Left lung (tissue), 10 donors: Measurements from ENCODE around the gene MAZ. TPM values are rescaled to one million over a fixed set of nuclear protein-coding genes. Genes with fewer than 3 reads are reported as not detected.
"Not testable (repeated sequence)": the region's sequence is repeated elsewhere in the genome, so short reads cannot be mapped to it uniquely, and the experiment has no call there.

ENCODE experiments used
- ATAC-seq: fragments of 200-7000 bp; cut with Tn5 transposase; one replicate; pipeline ENCODE4 v1.9.1; 2020; ENCODE audit warnings: moderate library complexity
- DNase-seq, 4 donors: peaks; one replicate each; pipeline ENCODE4 v3.0.0-alpha.2; 2013 to 2020
- H3K27ac ChIP-seq, 2 donors: fragments of 200-600 bp; sonication (generic) in 1 of 2; one replicate each; pipeline versions ENCODE4 v1.5.0 to v1.8.0; 2020 to 2021
- H3K27me3 ChIP-seq, 2 donors: fragments of 200-600 bp; sonication (generic) in 1 of 2; one replicate each; pipeline versions ENCODE4 v1.5.0 to v1.8.0; 2020 to 2021
- H3K36me3 ChIP-seq, 2 donors: fragments of 200-600 bp; sonication (generic) in 1 of 2; one replicate each; pipeline versions ENCODE4 v1.5.0 to v1.8.0; 2020 to 2021
- H3K4me1 ChIP-seq, 2 donors: fragments of 200-600 bp; one replicate each; pipeline ENCODE4 v1.8.0; 2021
- H3K4me3 ChIP-seq, 2 donors: fragments of 200-600 bp; sonication (generic) in 1 of 2; one replicate each; pipeline versions ENCODE4 v1.5.0 to v1.8.0; 2020 to 2021; ENCODE audit warnings: mild to moderate bottlenecking in 1 of 2
- H3K9me3 ChIP-seq, 2 donors: fragments of 200-600 bp; sonication (generic) in 1 of 2; one replicate each; pipeline versions ENCODE4 v1.5.0 to v1.8.0; 2020 to 2021
- intact Hi-C, 2 donors: fragments of 100-400 bp; cut with DNase I; formaldehyde crosslinking; loops; one replicate each; pipeline versions ENCODE4 v1.11.2 to v1.14.2; 2022
- polyA plus RNA-seq, 6 donors: library from polyadenylated mRNA; unstranded; fragments of 120-200 nt; gene quantifications; one replicate each; pipeline ENCODE4 v1.2.1, GENCODE V29; 2013; ENCODE audit not compliant: insufficient read length in 6 of 6
- total RNA-seq, 2 donors: library from RNA; stranded (reverse); fragmentation: NEBNext Ultra II Directional; extraction: Animal tissue kit (Norgen Biotek cat#: 25700); gene quantifications; one replicate each; pipeline ENCODE4 v1.2.1, GENCODE V29; 2021
- TF ChIP-seq, protein P1 (sequence below), 2 donors: fragments of 200-600 bp; sonication (generic) in 1 of 2; IDR thresholded peaks; one replicate each; pipeline versions ENCODE4 v1.5.0 to v1.8.0; 2021; ENCODE audit warnings: antibody characterized with exemption in 2 of 2
- donor health status: DM: no; HTN: yes; CAD: no.
- donor health status: DM: no; HTN: no; CAD: no.

Gene MAZ
- total and polyA plus RNA-seq, 8 donors = 193 to 353 (median 287) TPM

DNA sequence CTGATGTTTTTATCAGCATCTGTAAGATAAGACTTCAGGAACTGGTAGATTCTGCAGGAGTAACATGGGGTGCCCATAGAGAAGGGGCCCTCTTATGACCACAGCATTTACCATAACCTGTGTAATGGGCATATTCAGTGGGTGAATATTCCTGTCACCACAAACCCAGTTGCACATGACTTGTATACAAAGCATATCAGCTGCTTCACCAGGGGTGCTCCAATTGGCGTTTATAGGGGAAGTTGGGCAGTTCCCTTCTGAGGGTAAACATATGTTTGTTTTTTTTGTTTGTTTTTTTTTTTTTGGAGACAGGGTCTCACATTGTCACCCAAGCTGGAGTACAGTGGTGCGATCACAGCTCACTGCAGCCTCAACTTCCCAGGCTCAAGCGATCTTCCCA, 39.8 kb upstream of the MAZ start:
- no peaks in the 10 kb centered on the region for H3K27me3 ChIP-seq
- no peak for DNase-seq
- no peak overlapping the region for H3K4me3 ChIP-seq
- no peaks in the 10 kb centered on the region for H3K36me3 ChIP-seq
- ATAC-seq = no peak
- peaks cover 3 to 9% of the 10 kb centered on the region in 2 donors for H3K4me1 ChIP-seq
- TF ChIP-seq, protein P1, sequence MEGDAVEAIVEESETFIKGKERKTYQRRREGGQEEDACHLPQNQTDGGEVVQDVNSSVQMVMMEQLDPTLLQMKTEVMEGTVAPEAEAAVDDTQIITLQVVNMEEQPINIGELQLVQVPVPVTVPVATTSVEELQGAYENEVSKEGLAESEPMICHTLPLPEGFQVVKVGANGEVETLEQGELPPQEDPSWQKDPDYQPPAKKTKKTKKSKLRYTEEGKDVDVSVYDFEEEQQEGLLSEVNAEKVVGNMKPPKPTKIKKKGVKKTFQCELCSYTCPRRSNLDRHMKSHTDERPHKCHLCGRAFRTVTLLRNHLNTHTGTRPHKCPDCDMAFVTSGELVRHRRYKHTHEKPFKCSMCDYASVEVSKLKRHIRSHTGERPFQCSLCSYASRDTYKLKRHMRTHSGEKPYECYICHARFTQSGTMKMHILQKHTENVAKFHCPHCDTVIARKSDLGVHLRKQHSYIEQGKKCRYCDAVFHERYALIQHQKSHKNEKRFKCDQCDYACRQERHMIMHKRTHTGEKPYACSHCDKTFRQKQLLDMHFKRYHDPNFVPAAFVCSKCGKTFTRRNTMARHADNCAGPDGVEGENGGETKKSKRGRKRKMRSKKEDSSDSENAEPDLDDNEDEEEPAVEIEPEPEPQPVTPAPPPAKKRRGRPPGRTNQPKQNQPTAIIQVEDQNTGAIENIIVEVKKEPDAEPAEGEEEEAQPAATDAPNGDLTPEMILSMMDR (IDR thresholded peaks at IDR 0.05) = no peak
- no peaks in the 10 kb centered on the region for H3K9me3 ChIP-seq
- intact Hi-C loops = no loop called here
- no peak overlapping the region for H3K27ac ChIP-seq

DNA sequence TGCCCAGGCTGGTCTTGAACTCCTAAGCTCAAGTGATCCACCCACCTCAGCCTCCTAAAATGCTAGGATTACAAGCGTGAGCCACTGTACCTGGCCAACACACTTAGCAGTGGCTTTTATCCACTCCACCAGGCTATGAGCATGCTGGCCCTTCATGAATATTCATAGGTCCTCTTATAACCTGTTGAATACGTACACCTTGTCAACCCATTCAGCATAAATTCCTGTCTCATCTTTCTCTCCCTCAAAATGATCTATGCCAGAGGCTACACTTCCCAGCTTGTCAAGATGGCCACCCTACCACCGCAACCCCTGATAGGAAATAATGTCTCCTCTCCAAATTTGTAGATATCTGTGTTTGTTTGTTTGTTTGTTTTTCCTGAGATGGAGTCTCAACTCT, 39.3 kb upstream of the MAZ start:
- Histone ChIP-seq H3K4me3 (no peak overlapping the region), H3K4me1 (peaks cover 3 to 9% of the 10 kb centered on the region in 2 donors), H3K27ac (no peak overlapping the region), H3K27me3 (no peaks in the 10 kb centered on the region), H3K9me3 (no peaks in the 10 kb centered on the region), H3K36me3 (no peaks in the 10 kb centered on the region)
- DNase-seq (no peak), ATAC-seq (no peak)
- TF ChIP-seq, protein P1 (IDR thresholded peaks at IDR 0.05) = no peak
- intact Hi-C loops = no loop called here

DNA sequence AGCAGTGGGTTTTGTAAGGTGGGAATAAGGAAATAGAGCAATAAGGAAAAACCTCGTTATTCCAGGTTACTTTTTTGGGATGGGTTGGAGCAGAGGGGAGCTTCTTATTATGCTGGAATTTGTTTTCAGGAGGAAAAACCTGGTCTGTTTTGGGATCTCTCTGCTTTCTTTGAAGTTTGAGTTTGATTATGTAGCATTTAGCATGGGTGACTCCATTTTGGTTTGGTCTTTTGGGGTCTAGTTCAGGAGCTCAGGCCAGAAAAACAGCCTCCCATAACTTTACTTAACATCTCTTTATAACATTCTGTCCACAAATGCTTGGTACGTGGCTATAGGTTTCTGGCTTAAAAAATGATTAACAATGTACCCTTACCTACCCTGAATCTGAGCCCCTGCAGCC, 36.8 kb upstream of the MAZ start:
- TF ChIP-seq, protein P1 (IDR thresholded peaks at IDR 0.05) = no peak
- H3K27me3 ChIP-seq = no peaks in the 10 kb centered on the region
- H3K4me1 ChIP-seq = peaks cover 3 to 16% of the 10 kb centered on the region in 2 donors
- H3K9me3 ChIP-seq = no peaks in the 10 kb centered on the region
- intact Hi-C loops = no loop called here
- no peak overlapping the region for H3K4me3 ChIP-seq
- DNase-seq (no peak), ATAC-seq (no peak)
- H3K27ac ChIP-seq = no peak overlapping the region
- H3K36me3 ChIP-seq = no peaks in the 10 kb centered on the region

DNA sequence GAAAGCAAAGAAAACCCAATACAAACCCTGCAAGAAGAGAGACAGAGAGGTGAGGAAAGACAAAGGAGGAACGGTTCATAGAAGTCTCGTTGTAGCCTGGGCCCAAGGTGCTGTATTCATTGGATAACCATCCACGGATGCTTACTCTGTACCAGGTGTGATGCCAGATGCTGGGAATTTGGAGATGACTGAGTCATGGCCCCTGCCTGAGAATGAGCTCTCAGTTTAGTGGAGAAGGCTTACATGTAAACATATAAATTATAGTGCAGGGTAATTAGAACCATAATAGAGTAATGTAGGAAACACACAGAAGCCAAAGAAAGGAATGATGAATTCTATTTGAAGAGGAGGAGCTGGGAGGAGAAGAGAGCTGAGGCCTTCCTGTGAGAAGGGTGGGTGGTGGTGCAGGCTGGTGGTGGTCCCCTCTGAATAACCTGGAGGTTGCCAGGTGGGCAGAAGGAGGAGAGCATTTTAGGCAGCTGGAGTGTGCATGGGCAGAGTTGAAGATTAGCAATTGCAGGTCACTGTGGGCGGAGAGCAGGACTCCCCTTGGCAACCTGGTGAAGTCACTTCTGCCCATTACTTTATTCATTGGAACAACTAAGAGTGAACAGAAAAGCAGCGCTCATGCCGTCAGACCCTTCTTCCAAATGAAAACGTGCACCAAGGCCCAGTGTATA, 35.9 kb upstream of the MAZ start:
- Histone ChIP-seq H3K9me3 (no peaks in the 10 kb centered on the region), H3K4me1 (peaks cover 2 to 16% of the 10 kb centered on the region in 2 donors), H3K4me3 (no peak overlapping the region), H3K27ac (no peak overlapping the region), H3K27me3 (no peaks in the 10 kb centered on the region), H3K36me3 (no peaks in the 10 kb centered on the region)
- intact Hi-C loops = no loop called here
- ATAC-seq (no peak), DNase-seq (no peak)
- TF ChIP-seq, protein P1 (IDR thresholded peaks at IDR 0.05) = no peak

DNA sequence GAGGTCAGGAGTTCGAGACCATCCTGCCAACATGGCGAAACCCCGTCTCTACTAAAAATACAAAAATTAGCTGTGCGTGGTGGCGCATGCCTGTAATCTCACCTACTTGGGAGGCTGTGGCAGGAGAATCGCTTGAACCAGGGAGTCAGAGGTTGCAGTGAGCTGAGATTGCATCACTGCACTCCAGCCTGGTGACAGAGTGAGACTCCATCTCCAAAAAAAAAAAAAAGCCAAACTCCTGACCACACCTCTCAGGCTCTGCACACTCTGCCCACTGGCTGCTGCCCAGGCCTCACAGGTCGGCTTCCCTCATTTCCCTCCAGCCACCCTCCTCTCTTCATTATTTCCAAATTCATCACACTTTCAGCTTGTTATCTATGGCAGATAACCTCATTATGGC, 34.0 kb upstream of the MAZ start:
- H3K36me3 ChIP-seq, H3K27ac ChIP-seq, H3K4me3 ChIP-seq, DNase-seq, H3K9me3 ChIP-seq, H3K27me3 ChIP-seq, intact Hi-C loops: not testable (repeated sequence)
- H3K4me1 ChIP-seq = peaks cover 0 to 16% of the 10 kb centered on the region in 2 donors
- ATAC-seq = peak; percentile 50

DNA sequence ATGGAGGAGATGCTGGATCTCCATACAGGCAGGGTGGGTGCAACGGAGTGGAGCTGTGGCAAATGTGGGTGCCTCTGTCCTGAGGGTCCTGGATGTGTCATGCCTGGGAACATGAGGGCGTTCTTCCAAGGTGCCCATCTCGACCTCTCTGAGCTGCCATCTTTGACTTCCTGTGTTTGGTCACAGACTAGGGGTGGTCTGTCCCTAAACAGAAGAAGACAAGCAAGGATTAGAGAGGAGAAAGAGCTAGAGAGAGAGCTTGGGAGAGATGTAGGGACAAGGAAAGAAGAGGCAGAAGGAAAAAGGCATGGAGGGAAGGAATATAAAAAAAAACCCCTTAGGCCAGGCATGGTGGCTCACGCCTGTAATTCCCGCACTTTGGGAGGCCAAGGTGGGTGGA, 31.6 kb upstream of the MAZ start:
- ATAC-seq (no peak), DNase-seq (no peak)
- Histone ChIP-seq H3K27ac (no peak overlapping the region), H3K36me3 (no peaks in the 10 kb centered on the region), H3K4me3 (no peak overlapping the region), H3K9me3 (no peaks in the 10 kb centered on the region), H3K4me1 (peaks cover 0 to 16% of the 10 kb centered on the region in 2 donors), H3K27me3 (no peaks in the 10 kb centered on the region)
- intact Hi-C loops = no loop called here
- TF ChIP-seq, protein P1 (IDR thresholded peaks at IDR 0.05) = no peak
